HEK293T (cell line): ENCODE results near the gene E4F1.

ENCODE experiments used
- ARNT ChIP-seq: fragments of 450-650 bp; IDR thresholded peaks from 2 replicates; pipeline ENCODE4 v1.6.1; 2017; ENCODE audit warnings: mild to moderate bottlenecking
- BHLHE40 ChIP-seq: fragments of 450-650 bp; IDR thresholded peaks from 2 replicates; pipeline ENCODE4 v1.6.1; 2016; ENCODE audit warnings: mild to moderate bottlenecking, moderate library complexity, borderline replicate concordance
- CTBP1 ChIP-seq: fragments of 450-650 bp; IDR thresholded peaks from 2 replicates; pipeline ENCODE4 v1.6.1; 2016; ENCODE audit warnings: borderline replicate concordance
- ELF4 ChIP-seq: fragments of 450-650 bp; IDR thresholded peaks from 2 replicates; pipeline ENCODE4 v1.6.1; 2017; ENCODE audit warnings: antibody characterized with exemption
- FOXA1 ChIP-seq: fragments of 450-650 bp; IDR thresholded peaks from 2 replicates; pipeline ENCODE4 v1.6.1; 2016; ENCODE audit warnings: mild to moderate bottlenecking
- FOXK2 ChIP-seq: fragments of 450-650 bp; IDR thresholded peaks from 2 replicates; pipeline ENCODE4 v1.6.1; 2016; ENCODE audit warnings: mild to moderate bottlenecking
- FOXM1 ChIP-seq: fragments of 450-650 bp; IDR thresholded peaks from 2 replicates; pipeline ENCODE4 v1.6.1; 2017; ENCODE audit warnings: mild to moderate bottlenecking, borderline replicate concordance
- HDGF ChIP-seq: fragments of 450-650 bp; IDR thresholded peaks from 2 replicates; pipeline ENCODE4 v1.6.1; 2017; ENCODE audit warnings: antibody characterized with exemption, borderline replicate concordance
- L3MBTL2 ChIP-seq: fragments of 450-650 bp; conservative IDR thresholded peaks from 2 replicates; pipeline ENCODE4 v1.6.1; 2016; ENCODE audit warnings: mild to moderate bottlenecking
- LEF1 ChIP-seq: fragments of 450-650 bp; IDR thresholded peaks from 2 replicates; pipeline ENCODE4 v1.6.1; 2017; ENCODE audit warnings: mild to moderate bottlenecking, borderline replicate concordance
- NFRKB ChIP-seq: fragments of 450-650 bp; IDR thresholded peaks from 2 replicates; pipeline ENCODE4 v1.6.1; 2016; ENCODE audit warnings: mild to moderate bottlenecking, moderate library complexity
- SP1 ChIP-seq: fragments of 450-650 bp; IDR thresholded peaks from 2 replicates; pipeline ENCODE4 v1.6.1; 2017
- SUZ12 ChIP-seq: fragments of 450-650 bp; IDR thresholded peaks from 2 replicates; pipeline ENCODE4 v1.6.1; 2016; ENCODE audit warnings: mild to moderate bottlenecking
- ZNF384 ChIP-seq: fragments of 450-650 bp; IDR thresholded peaks from 2 replicates; pipeline ENCODE4 v1.6.1; 2016

- TF ChIP-seq FOXM1 (no peak), ELF4 (no peak), NFRKB (no peak), ARNT (no peak), SP1 (no peak), ZNF384 (no peak), HDGF (no peak), LEF1 (no peak), FOXK2 (no peak), L3MBTL2 (no peak), CTBP1 (no peak), FOXA1 (no peak), SUZ12 (no peak), BHLHE40 (no peak)
Measured at GRCh38 chr16:2236337-2237101, 13.1 kb downstream of the E4F1 start, which contains the start of gene DNASE1L2.
